SK-N-SH treated with all-trans-retinoic acid at 6 μM for 48 hours (cell line): ENCODE measurements around the gene PWWP2B.

ENCODE experiments used
- ATAC-seq: fragments of 200-7000 bp; cut with Tn5 transposase; 3 replicates; pipeline ENCODE4 v1.9.1; 2020; ENCODE audit warnings: mild to moderate bottlenecking, moderate library complexity
- ARNTL ChIP-seq: fragments of 450-650 bp; formaldehyde crosslinking; IDR thresholded peaks from 2 replicates; pipeline ENCODE4 v1.5.0; 2020; ENCODE audit warnings: low read depth, mild to moderate bottlenecking, moderate library complexity, borderline replicate concordance
- BACH2 ChIP-seq: fragments of 250-450 bp; sonication (Bioruptor Pico); IDR thresholded peaks from 2 replicates; pipeline ENCODE4 v1.9.0; 2021; ENCODE audit warnings: mild to moderate bottlenecking, borderline replicate concordance
- CREB5 ChIP-seq: fragments of 250-450 bp; sonication (Bioruptor Pico); IDR thresholded peaks from 2 replicates; pipeline ENCODE4 v1.5.1; 2020; ENCODE audit warnings: low read depth, mild to moderate bottlenecking, moderate library complexity
- CSDC2 ChIP-seq: fragments of 250-450 bp; sonication (Bioruptor Pico); IDR thresholded peaks from 2 replicates; pipeline ENCODE4 v1.5.0; 2020; ENCODE audit warnings: mild to moderate bottlenecking, moderate library complexity
- ESRRG ChIP-seq: fragments of 250-450 bp; sonication (Bioruptor Pico); IDR thresholded peaks from 2 replicates; pipeline ENCODE4 v1.6.1; 2021; ENCODE audit warnings: mild to moderate bottlenecking
- GLIS3 ChIP-seq: fragments of 250-450 bp; sonication (Bioruptor Pico); IDR thresholded peaks from 2 replicates; pipeline ENCODE4 v1.5.0; 2020; ENCODE audit warnings: mild to moderate bottlenecking, moderate library complexity
- OSR1 ChIP-seq: fragments of 250-450 bp; sonication (Bioruptor Pico); IDR thresholded peaks from 2 replicates; pipeline ENCODE4 v1.8.0; 2022; ENCODE audit warnings: moderate library complexity, mild to moderate bottlenecking, inconsistent platforms
- PATZ1 ChIP-seq: fragments of 250-450 bp; sonication (Bioruptor Pico); IDR thresholded peaks from 2 replicates; pipeline ENCODE4 v1.8.0; 2020; ENCODE audit warnings: mild to moderate bottlenecking, moderate library complexity, borderline replicate concordance
- SNAI2 ChIP-seq: fragments of 250-450 bp; sonication (Bioruptor Pico); IDR thresholded peaks from 2 replicates; pipeline ENCODE4 v1.5.0; 2020; ENCODE audit warnings: mild to moderate bottlenecking, moderate library complexity
- TCF4 ChIP-seq: fragments of 250-450 bp; sonication (Bioruptor Pico); IDR thresholded peaks from 2 replicates; pipeline ENCODE4 v1.8.0; 2021; ENCODE audit warnings: mild to moderate bottlenecking, moderate library complexity, borderline replicate concordance
- TOX ChIP-seq: fragments of 250-450 bp; sonication (Bioruptor Pico); IDR thresholded peaks from 2 replicates; pipeline ENCODE4 v1.8.0; 2021; ENCODE audit warnings: mild to moderate bottlenecking, moderate library complexity, borderline replicate concordance
- ZC3H10 ChIP-seq: fragments of 250-450 bp; sonication (Bioruptor Pico); IDR thresholded peaks from 2 replicates; pipeline ENCODE4 v1.5.1; 2021; ENCODE audit warnings: mild to moderate bottlenecking, moderate library complexity
- ZFP3 ChIP-seq: fragments of 250-450 bp; sonication (Bioruptor Pico); IDR thresholded peaks from 2 replicates; pipeline ENCODE4 v1.5.0; 2020; ENCODE audit warnings: mild to moderate bottlenecking, moderate library complexity
- ZNF565 ChIP-seq: fragments of 450-650 bp; formaldehyde crosslinking; conservative IDR thresholded peaks from 2 replicates; pipeline ENCODE4 v1.5.0; 2020; ENCODE audit warnings: low read depth, mild to moderate bottlenecking, moderate library complexity
- ZNF8 ChIP-seq: fragments of 450-650 bp; formaldehyde crosslinking; IDR thresholded peaks from 2 replicates; pipeline ENCODE4 v1.5.0; 2020; ENCODE audit warnings: mild to moderate bottlenecking, moderate library complexity
- TF ChIP-seq, protein P1 (sequence below): fragments of 250-450 bp; sonication (Bioruptor Pico); IDR thresholded peaks from 2 replicates; pipeline ENCODE4 v1.5.0; 2020; ENCODE audit warnings: mild to moderate bottlenecking, moderate library complexity
- TF ChIP-seq, protein P2 (sequence below): fragments of 250-450 bp; sonication (Bioruptor Pico); IDR thresholded peaks from 2 replicates; pipeline ENCODE4 v1.5.1; 2021; ENCODE audit warnings: mild to moderate bottlenecking, moderate library complexity

PWWP2B gene

DNA sequence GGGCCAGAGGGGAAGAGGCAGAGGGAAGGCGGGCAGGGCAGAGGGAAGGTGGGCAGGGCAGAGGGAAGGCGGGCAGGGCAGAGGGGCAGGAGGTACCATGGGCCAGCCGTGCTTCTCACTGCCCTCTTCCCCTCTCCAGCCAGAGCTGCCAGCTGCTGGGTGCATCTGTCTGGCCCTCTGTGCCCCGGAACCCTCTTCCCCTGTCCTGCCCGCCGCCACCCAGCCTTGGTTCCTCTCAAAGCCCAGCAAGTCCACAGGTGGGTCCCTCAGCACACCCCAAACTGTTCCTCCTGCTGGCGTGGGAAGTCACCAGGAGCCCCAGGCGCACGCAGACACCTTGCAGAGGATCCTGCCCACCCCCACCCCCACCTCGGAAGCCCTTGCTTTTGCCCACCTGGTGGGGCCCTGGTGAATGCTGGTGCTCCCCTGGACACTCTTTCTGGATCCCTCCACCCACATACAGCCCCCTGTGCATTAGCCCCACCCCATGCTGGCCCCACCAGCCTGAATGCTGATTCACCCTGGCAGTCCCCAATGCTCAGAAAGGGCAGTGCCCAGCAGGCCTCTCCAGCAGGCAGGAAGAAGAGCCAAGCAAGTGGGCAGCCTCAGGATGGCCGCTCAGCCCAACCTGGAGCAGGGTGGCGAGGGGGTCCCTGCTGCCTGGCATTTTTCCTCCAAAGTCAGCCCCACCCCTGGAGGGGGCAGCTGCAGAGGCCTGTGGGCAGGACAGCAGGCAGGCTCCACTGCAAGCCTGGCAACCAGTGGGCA lies 1.9 kb upstream of the PWWP2B start:
- peak; percentile 3; the same call in 1 of the 3 replicates for ATAC-seq
- TF ChIP-seq GLIS3 (CRISPR knock-in tag) (no peak), ZNF565 (CRISPR knock-in tag) (no peak)

GRCh38 chr10:132395704-132396493 lies 1.1 kb upstream of the PWWP2B start:
- TF ChIP-seq TOX (CRISPR knock-in tag) (no peak), ESRRG (CRISPR knock-in tag) (no peak), BACH2 (CRISPR knock-in tag) (no peak), PATZ1 (CRISPR knock-in tag) (no peak), TCF4 (CRISPR knock-in tag) (no peak), ARNTL (CRISPR knock-in tag) (no peak), OSR1 (CRISPR knock-in tag) (no peak), ZFP3 (CRISPR knock-in tag) (no peak), SNAI2 (no peak)
- TF ChIP-seq, protein P1, sequence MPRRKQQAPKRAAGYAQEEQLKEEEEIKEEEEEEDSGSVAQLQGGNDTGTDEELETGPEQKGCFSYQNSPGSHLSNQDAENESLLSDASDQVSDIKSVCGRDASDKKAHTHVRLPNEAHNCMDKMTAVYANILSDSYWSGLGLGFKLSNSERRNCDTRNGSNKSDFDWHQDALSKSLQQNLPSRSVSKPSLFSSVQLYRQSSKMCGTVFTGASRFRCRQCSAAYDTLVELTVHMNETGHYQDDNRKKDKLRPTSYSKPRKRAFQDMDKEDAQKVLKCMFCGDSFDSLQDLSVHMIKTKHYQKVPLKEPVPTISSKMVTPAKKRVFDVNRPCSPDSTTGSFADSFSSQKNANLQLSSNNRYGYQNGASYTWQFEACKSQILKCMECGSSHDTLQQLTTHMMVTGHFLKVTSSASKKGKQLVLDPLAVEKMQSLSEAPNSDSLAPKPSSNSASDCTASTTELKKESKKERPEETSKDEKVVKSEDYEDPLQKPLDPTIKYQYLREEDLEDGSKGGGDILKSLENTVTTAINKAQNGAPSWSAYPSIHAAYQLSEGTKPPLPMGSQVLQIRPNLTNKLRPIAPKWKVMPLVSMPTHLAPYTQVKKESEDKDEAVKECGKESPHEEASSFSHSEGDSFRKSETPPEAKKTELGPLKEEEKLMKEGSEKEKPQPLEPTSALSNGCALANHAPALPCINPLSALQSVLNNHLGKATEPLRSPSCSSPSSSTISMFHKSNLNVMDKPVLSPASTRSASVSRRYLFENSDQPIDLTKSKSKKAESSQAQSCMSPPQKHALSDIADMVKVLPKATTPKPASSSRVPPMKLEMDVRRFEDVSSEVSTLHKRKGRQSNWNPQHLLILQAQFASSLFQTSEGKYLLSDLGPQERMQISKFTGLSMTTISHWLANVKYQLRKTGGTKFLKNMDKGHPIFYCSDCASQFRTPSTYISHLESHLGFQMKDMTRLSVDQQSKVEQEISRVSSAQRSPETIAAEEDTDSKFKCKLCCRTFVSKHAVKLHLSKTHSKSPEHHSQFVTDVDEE (CRISPR knock-in tag) = no peak
- ATAC-seq = peak; percentile 2; the same call in 1 of the 3 replicates

GRCh38 chr10:132396494-132397035 lies 435 bp upstream of the PWWP2B start:
- TF ChIP-seq GLIS3 (CRISPR knock-in tag) (no peak), ARNTL (CRISPR knock-in tag) (no peak), ZFP3 (CRISPR knock-in tag) (no peak), SNAI2 (no peak), BACH2 (CRISPR knock-in tag) (no peak), CSDC2 (CRISPR knock-in tag) (no peak), TOX (CRISPR knock-in tag) (no peak), ZNF8 (CRISPR knock-in tag) (no peak), CREB5 (CRISPR knock-in tag) (no peak), PATZ1 (CRISPR knock-in tag) (no peak), ZC3H10 (CRISPR knock-in tag) (no peak)
- TF ChIP-seq, protein P2, sequence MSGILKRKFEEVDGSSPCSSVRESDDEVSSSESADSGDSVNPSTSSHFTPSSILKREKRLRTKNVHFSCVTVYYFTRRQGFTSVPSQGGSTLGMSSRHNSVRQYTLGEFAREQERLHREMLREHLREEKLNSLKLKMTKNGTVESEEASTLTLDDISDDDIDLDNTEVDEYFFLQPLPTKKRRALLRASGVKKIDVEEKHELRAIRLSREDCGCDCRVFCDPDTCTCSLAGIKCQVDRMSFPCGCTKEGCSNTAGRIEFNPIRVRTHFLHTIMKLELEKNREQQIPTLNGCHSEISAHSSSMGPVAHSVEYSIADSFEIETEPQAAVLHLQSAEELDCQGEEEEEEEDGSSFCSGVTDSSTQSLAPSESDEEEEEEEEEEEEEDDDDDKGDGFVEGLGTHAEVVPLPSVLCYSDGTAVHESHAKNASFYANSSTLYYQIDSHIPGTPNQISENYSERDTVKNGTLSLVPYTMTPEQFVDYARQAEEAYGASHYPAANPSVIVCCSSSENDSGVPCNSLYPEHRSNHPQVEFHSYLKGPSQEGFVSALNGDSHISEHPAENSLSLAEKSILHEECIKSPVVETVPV (CRISPR knock-in tag) = no peak
- ATAC-seq = peak; percentile 43
